GM12873 (cell line): ENCODE results near the gene WNT3.

Experiments
- TF ChIP-seq, protein P1 (sequence below): IDR thresholded peaks from 2 replicates; pipeline ENCODE4 v1.5.1; 2012; ENCODE audit warnings: low read depth, mild to moderate bottlenecking, moderate library complexity, low read length, control low read depth; ENCODE audit not compliant: insufficient read depth; ENCODE audit errors: missing control alignments

Gene WNT3

DNA sequence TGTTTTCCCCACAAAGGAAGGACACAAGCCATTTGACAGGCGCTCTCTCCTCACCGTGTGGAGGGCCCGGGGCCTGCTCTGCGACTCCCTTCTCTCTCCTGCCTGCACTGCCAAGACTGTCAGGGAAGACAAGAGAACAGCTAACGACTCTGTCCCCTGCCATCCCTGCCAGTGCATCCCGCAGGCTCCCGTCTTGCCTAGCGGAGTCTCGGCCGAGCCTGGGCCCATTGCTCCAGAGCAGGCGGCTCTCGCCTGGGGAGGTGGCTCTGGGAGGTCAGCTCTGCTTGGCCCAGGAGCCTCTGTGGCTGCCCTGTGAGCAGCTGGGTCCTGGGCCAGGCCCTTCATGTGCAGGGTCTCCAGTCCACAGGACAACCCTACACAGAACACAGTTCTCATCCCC is 53.0 kb downstream of the WNT3 start:
- TF ChIP-seq, protein P1, sequence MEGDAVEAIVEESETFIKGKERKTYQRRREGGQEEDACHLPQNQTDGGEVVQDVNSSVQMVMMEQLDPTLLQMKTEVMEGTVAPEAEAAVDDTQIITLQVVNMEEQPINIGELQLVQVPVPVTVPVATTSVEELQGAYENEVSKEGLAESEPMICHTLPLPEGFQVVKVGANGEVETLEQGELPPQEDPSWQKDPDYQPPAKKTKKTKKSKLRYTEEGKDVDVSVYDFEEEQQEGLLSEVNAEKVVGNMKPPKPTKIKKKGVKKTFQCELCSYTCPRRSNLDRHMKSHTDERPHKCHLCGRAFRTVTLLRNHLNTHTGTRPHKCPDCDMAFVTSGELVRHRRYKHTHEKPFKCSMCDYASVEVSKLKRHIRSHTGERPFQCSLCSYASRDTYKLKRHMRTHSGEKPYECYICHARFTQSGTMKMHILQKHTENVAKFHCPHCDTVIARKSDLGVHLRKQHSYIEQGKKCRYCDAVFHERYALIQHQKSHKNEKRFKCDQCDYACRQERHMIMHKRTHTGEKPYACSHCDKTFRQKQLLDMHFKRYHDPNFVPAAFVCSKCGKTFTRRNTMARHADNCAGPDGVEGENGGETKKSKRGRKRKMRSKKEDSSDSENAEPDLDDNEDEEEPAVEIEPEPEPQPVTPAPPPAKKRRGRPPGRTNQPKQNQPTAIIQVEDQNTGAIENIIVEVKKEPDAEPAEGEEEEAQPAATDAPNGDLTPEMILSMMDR, result no peak

DNA sequence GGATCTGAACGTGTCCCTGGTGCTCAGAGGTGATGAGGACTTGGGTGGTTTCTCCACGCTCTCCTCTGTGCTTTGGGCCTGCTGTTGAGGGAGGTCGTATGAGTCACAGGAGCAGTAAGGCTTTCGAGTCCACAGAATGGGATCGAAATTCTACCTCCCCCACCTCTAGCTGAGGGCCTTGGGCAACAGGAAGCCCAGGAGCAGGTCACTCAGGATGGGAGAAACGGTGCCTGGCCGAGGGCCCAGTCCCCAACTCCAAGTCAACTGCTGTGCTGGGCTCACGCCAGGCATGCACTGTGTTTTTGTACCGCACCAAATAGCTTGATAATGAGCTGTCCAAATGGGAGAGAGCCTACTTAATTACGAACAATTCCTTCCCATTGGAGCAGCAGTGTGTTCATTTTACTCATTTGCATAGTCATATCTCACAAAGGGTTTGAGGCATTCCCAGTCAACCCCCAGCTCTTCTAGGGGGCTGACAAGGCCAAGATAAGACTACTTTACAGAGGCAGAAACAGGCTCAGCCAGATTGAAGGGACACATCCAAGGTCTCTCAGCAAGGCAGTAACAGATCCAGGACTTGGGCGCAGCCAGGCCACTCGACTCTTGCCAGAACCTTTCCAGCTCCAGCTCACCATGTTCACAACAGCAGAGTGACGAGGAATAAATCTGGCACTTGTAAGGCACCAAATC is 53.6 kb downstream of the WNT3 start:
- TF ChIP-seq, protein P1, result no peak

DNA sequence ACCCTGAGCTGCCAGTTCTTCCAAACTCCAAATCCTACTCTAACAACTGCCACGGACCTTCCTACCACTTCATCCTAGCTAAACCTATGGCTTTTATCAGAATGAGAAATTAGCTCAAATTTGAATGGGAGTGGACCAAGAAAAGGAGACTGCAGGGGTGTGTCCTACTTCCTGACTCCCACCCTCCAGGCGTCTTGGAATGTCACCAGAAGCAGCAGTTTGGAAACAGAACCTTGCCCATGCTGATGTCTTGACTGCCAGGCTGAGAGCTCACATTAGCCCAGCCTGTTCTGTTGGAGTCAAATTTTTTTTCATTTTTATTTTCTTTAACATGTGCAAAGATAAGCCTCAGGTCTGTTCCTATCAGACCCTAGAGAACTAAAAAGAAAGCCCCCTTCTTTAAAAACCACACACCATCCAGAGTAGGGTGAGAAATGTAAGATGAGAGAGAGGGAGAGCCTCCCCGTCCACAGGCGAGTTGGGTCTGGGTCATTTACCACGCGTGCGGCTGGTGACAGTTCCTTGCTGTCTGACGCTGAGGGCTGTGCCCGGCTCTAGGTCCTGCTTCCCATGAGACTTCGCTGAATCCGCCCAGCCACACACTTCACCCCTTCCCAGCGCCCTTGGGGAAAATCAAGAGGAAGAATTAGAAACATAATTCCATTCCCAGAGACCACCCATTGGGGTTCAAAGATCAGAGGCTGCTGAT is 54.3 kb downstream of the WNT3 start:
- TF ChIP-seq, protein P1, result no peak

DNA sequence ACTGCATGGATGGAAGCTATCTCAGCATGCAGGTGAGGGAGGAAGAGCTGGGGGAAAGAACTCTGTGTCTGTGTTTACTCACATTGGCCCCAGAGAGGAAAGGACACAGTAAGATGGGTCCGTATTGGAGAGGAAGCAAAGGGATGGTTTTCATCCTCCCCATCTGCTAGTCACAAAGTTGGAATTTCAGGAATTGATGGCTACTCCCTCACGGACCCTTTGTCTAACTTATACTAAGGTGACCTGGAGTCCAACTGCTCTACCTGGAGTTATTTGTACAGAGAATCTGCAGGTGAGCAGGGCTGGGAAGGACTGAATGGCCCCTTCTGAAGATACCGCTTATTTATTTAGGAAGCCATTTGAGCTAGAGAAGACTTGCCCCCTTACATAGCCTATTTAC is 55.1 kb downstream of the WNT3 start:
- TF ChIP-seq, protein P1, result no peak

DNA sequence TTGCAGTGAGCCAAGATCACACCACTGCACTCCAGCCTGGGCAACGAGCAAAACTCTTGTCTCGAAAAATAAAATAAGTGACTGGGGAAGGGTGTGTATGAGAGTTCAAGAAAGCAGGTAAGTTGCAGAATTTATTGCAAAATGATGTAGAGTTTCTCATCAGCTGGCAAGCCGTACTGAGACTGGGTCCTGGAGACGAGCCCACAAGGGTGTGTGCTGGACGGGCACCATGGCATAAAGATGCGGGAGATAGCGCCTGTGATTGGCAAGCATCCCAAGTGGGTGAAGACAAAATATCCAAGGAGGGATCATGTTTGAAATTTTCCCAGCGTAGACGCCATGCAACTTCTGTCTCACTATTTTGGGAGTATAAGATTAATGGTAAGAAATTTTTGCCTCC is 59.4 kb downstream of the WNT3 start:
- TF ChIP-seq, protein P1, result no peak

DNA sequence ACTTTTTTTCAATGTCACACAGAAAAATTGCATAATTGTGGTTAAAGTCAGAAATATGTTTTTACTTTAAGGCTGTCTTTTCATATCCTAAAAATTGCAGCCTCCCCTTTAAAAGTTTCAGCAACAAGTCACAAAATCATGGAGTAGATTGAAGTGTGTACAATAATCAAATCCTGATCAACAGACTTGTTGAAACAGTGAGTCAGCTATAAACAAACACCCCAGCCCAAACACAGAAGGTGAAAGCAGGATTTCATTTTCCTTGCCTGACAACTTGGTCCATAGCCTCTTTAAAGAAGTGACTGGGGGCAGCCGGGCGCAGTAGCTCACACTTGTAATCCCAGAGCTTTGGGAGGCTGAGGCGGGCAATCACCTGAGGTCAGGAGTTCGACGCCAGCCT is 59.9 kb downstream of the WNT3 start:
- TF ChIP-seq, protein P1, result no peak

DNA sequence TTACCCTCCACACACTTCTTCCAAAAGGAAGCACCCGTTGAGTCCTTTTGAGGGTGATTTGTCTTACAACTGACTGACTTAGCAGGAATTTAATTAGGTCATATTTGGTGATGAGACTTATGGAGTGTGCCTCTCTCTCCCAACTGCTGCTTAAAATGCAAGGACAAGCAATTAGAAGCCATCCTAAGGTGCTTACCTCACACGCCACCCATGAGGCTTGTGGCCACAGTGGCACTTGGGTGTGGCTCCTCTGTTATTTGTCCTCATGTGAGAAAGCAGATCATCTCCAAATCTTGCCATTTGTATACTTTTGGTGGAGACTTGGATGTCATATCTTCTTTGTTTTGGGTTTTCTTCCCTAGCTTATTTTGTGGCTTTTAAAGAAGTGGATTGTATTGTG is 61.6 kb downstream of the WNT3 start:
- TF ChIP-seq, protein P1, result no peak
